HL-60/S4 treated with phorbol 12-myristate 13-acetate at 8.2 ng/mL for 4 days and 3 days (cell line): Measurements from ENCODE around the gene DDX5.
"Not testable (repeated sequence)": the region's sequence is repeated elsewhere in the genome, so short reads cannot be mapped to it uniquely, and the experiment has no call there.

ENCODE experiments used
- in situ Hi-C: fragments of 300-500 bp; cut with MboI; formaldehyde crosslinking; loops from 2 replicates; pipeline ENCODE4 v1.15.0; 2022; ENCODE audit warnings: low sequenced_read_pairs

The DDX5 gene

GRCh38 chr17:64495300-64495699 lies 10.8 kb downstream of the DDX5 start:
- in situ Hi-C loops, result not testable (repeated sequence)

GRCh38 chr17:64494121-64494520 lies 12.0 kb downstream of the DDX5 start:
- in situ Hi-C loops, result loop anchor here (5.0 kb wide), 1 partner anchor 72 kb away; no protein-coding TSS in a partner anchor

- in situ Hi-C loops, result loop anchor here (5.0 kb wide), 1 partner anchor 70 kb away; no protein-coding TSS in a partner anchor
These were observed 13.5 kb downstream of the DDX5 start for GRCh38 chr17:64492481-64493109.

DNA sequence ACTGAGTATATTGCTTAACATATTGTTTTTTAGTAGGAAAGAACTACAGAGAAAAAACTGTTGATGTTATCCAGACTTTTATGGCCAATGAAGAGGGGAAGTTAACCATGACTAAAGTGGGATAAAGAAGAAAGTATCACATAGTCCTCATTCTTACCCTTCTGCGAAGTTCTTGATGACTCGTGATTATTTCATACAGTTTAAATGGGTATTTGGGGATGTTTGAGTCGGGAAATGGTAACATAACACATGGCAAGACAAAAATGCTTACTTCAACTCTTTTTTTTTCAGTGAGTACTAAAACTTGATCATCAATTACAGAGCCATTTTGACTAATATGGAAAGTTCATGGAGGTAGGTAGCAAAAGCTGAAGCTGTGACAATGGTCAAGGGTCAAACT lies 14.1 kb downstream of the DDX5 start:
- in situ Hi-C loops, result loop anchor here (5.0 kb wide), 1 partner anchor 70 kb away; no protein-coding TSS in a partner anchor

- in situ Hi-C loops, result loop anchor here (5.0 kb wide), 1 partner anchor 69 kb away; no protein-coding TSS in a partner anchor
These were observed 14.8 kb downstream of the DDX5 start for GRCh38 chr17:64491034-64491860.

DNA sequence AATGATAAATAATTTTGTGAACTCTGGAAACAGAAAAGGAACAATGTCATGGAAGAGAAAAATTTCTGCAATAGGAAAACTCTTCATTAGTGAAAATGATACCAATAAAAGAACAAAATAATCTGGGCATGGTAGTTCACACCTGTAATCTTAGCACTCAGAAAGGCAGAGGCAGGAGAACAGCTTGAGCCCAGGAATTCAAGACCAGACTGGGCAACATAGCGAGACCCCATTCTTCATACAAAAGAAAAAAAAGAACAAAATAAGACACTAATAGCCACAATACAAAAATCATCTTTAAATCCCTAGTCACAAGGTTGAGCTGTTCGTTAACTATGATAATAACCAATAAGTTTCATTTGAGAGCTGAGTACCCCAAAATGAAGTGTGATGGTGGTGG lies 17.8 kb downstream of the DDX5 start:
- in situ Hi-C loops, result loop anchor here (10.0 kb wide), 1 partner anchor 174 kb away; no protein-coding TSS in a partner anchor

DNA sequence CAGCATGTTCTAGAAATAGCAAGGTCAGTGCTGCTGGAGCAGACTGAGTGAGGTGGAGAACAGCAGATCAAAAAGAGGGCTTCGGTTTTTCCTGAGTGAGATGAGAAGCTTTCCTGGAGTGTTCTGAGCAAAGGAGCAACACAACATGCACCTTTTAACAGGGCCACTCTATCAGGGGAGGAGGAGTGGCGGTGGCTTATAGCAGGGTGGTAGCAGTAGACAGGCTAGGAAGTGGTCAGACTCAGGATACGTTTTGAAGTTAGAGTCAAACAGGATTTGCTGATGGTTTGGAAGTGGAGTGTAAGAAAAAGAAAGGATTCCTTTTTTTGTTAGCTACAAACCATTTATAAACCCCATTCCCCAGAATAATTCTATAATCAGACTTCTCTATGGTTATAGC lies 21.7 kb downstream of the DDX5 start:
- in situ Hi-C loops, result loop anchor here (10.0 kb wide), 1 partner anchor 170 kb away; no protein-coding TSS in a partner anchor

DNA sequence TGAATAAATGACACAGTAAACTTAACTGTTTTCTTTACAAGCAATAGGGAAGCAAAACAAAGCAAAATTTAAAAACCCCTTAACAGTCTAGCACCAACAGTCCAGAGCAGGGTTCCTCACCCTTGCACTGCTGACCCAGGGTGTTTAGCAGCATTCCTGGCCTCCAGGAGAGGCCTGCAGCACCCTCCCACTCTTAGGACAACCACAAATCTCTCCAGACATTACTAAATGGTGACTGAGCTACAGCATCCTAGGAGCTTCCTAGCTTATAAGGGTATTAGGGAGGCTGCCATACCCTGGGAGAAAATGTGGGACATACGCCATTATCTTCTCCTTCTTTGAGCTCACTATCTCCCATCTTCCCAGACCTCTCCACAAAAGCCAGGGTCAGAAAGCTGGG lies 25.1 kb downstream of the DDX5 start:
- in situ Hi-C loops, result loop anchor here (10.0 kb wide), 1 partner anchor 166 kb away; no protein-coding TSS in a partner anchor

DNA sequence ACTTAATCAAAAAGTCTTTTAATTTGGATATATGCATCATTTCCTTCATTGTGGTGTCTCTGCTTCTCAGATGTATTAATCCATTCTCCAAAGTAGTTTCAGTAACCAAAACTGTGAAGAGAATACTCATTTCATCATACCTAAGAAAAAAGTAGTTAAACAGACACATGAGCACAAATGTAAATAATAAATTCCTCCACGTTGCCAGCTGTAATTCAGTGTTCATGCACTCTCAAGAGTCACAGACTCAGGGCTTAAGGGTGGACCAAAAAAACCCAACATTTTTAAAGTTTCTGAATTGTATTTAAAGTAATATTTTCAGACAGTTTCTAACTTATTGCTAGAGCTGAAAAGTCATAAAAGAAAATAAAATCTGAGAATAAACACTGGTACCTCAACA lies 28.2 kb downstream of the DDX5 start:
- in situ Hi-C loops, result no loop called here

DNA sequence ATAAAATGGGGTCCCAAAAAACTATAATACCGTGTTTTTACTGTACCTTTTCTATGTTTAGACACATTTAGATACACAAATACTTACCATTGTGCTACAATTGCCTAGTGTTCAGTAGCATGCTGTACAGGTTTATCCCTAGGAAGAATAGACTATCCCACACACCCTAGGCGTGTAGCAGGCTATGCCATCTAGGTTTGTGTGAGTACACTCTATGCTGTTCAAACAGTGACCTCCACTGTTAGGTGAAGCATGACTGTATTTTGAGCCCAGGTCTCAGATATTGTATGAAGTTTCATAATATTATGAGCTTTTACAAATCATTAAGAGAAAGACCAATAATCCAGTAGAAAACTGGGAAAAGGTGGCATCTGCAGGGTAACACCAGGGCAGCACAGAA lies 33.5 kb downstream of the DDX5 start:
- in situ Hi-C loops, result no loop called here

GRCh38 chr17:64471440-64471839 lies 34.6 kb downstream of the DDX5 start:
- in situ Hi-C loops, result no loop called here

DNA sequence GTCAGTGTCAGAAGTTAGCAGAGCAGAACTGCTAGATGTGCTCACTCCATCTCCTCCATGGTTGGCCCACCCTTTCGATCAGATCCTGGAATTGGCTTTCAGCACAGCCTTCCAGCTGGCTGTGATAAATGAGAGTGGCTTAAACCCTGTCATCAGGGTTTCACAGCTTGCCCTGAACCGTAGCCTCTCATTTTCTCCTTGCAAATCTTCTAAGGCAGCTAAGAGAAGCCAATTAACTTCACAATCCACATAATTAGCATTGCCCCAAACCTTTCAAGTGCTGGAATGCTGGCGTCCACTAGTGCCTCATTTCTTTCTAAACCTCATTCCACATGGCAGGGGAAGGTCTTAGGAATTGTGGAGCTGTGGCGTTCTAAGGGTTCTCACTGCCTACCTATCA lies 35.5 kb downstream of the DDX5 start:
- in situ Hi-C loops, result no loop called here

DNA sequence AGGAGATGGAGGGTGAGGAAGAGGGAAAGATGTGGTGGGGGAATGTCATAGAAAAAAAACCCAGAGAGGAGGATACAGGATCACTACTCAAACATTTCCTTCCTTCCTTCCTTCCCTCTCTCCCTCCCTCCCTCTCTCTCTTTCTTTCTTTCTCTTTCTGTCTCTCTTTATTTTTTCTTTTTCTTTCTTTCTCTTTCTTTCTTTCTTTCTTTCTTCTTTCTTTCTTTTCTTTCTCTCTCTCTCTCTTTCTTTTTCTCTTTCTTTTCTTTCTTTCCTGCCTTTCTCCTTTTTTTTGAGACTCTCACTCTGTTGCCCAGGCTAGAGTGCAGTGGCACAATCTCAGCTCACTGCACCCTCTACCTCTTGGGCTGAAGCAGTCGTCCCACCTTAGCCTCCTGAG lies 39.3 kb downstream of the DDX5 start:
- in situ Hi-C loops, result not testable (repeated sequence)

DNA sequence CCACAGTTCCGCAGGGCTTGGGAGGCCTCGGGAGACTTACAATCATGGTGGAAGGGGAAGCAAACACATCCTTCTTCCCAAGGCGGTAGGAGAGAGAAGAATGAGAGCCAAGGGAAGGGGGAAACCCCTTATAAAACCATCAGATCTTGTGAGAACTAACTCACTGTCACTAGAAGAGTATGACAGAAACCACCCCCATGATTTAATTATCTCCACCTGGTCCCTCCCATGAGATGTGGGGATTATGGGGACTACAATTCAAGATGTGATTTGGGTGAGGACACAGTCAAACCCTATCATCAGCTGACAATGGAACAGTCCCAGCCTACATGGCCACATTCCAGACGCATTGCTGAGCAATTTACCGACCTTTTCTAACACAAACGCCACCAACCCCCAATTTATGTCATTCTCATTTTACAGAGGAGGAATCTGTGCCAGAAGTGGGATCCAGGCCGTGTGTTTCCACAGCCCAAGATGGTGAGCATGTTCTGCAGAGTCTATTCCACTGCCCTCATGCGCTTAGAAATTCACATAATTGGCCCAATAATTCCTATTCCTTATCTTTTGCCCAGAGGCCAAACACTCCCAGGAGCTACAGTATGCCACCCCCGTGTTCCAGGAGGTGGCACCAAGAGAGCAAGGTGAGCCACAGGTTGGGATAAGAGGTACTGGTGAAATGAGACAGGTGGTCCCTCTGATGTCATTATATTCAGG lies 39.9 kb downstream of the DDX5 start:
- in situ Hi-C loops, result no loop called here

DNA sequence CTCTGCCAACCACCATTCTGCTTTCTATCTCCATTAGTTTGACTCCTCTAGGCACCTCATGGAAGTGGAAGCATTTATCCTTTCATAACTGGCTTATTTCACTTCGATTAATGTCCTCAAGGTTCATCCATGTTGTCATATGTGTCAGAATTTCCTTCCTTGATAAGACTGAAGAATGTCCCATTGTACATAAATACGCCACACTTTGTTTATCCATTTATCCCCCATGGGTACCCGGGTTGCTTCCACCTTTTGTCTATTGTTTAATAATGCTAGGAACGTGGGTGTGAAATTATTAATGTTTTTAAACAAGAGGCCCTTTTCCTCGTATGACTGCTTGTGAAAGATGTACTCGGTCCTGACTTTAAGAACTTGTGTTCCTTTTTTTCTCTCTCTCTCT lies 44.3 kb downstream of the DDX5 start:
- in situ Hi-C loops, result no loop called here

- in situ Hi-C loops, result no loop called here
These were observed 45.1 kb downstream of the DDX5 start for GRCh38 chr17:64460955-64461354.

GRCh38 chr17:64459818-64460217 lies 46.3 kb downstream of the DDX5 start:
- in situ Hi-C loops, result not testable (repeated sequence)

DNA sequence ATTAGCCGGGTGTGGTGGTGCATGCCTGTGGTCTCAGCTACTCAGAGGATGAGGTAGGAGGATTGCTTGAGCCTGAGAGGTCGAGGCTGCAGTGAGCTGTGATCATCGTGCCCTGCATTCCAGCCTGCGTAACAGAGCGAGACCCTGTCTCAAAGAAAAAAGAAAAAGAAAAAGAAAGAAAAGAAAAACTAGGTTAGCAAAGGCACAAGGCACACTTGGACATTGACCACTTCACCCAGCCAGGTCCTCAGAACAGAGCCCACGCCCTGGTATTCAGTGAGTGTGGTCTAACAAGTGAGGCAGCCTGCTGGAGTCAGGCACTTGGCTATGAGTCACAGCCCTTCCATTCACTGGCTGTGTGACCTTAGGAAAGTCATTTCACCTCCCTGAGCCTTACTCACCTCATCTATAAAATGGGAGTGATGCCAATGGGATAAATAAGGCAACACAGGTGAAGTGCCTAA lies 46.8 kb downstream of the DDX5 start:
- in situ Hi-C loops, result no loop called here

- in situ Hi-C loops, result no loop called here
These were observed 47.3 kb downstream of the DDX5 start for GRCh38 chr17:64458756-64459155.

- in situ Hi-C loops, result no loop called here
These were observed 48.9 kb downstream of the DDX5 start for GRCh38 chr17:64457156-64457555.
